AG04449 (cell line): ENCODE data around the gene GPX1.
A peak's percentile ranks its signal among the peaks of the same experiment; 100 is the strongest.

Experiments
- CTCF ChIA-PET: fragments of 350-600 bp; formaldehyde crosslinking; extraction: SDS; loops from one replicate; lab custom pipeline; 2021; ENCODE audit warnings: antibody characterized with exemption; lab: Yijun Ruan, JAX
- POLR2A ChIA-PET: fragments of 400-600, 350-600 bp; formaldehyde crosslinking; extraction: SDS; loops from one replicate; lab custom pipeline; 2020; ENCODE audit warnings: antibody characterized with exemption, inconsistent platforms; lab: Yijun Ruan, JAX
- DNase-seq: peaks from one replicate; pipeline ENCODE4 v3.0.0-alpha.2; 2010; ENCODE audit warnings: low read depth, low spot score
- H3K4me3 ChIP-seq: 2 replicates; pipeline ENCODE4 v1.5.1; 2011; ENCODE audit warnings: low read depth, mild to moderate bottlenecking, control low read depth, low read length
- CTCF ChIP-seq: IDR thresholded peaks from one replicate; pipeline ENCODE4 v1.5.1; 2011; ENCODE audit warnings: mild to moderate bottlenecking, moderate library complexity, low read length, control low read depth, inconsistent platforms; ENCODE audit not compliant: insufficient read depth; ENCODE audit errors: missing control alignments

The GPX1 gene

GRCh38 chr3:49385617-49386016 lies 27.5 kb upstream of the GPX1 start:
- ChIA-PET POLR2A (no interaction called here), CTCF (interaction anchor here (1.0 to 1.3 kb wide), 2 partner anchors 16 to 45 kb away, joined by 3 read pairs; no protein-coding TSS in a partner anchor)
- TF ChIP-seq CTCF = no peak
- no peak overlapping the region for H3K4me3 ChIP-seq
- no peak for DNase-seq

GRCh38 chr3:49383387-49383786 lies 25.2 kb upstream of the GPX1 start:
- ChIA-PET POLR2A (interaction anchor here (0.6 kb wide), 1 partner anchor 23 kb away, joined by 3 read pairs; no protein-coding TSS in a partner anchor), CTCF (interaction anchor here (1.5 kb wide), 1 partner anchor 11 kb away, joined by 3 read pairs; no protein-coding TSS in a partner anchor)
- no peak for DNase-seq
- no peak for TF ChIP-seq CTCF
- H3K4me3 ChIP-seq = no peak overlapping the region

GRCh38 chr3:49378249-49378895 lies 20.2 kb upstream of the GPX1 start:
- H3K4me3 ChIP-seq = no peak overlapping the region
- TF ChIP-seq CTCF = no peak
- CTCF ChIA-PET = interaction anchor here (1.2 to 1.6 kb wide), 2 partner anchors 16 to 58 kb away, joined by 3 to 4 read pairs; no protein-coding TSS in a partner anchor
- peak; percentile 53 for DNase-seq
- POLR2A ChIA-PET = interaction anchor here (0.7 to 2.2 kb wide), 5 partner anchors 20 to 71 kb away, joined by 4 to 7 read pairs (median 4); partner anchors contain the start of genes RHOA and TCTA

GRCh38 chr3:49377483-49377882 lies 19.3 kb upstream of the GPX1 start:
- no peak for DNase-seq
- ChIA-PET POLR2A (interaction anchor here (1.1 to 2.2 kb wide), 4 partner anchors 19 to 34 kb away, joined by 4 to 7 read pairs (median 4); partner anchors contain the start of genes RHOA and TCTA), CTCF (interaction anchor here (1.6 kb wide), 1 partner anchor 15 kb away, joined by 4 read pairs; no protein-coding TSS in a partner anchor)
- no peak overlapping the region for H3K4me3 ChIP-seq
- no peak for TF ChIP-seq CTCF

- H3K4me3 ChIP-seq = no peak overlapping the region
- DNase-seq = no peak
- no peak for TF ChIP-seq CTCF
- CTCF ChIA-PET = no interaction called here
- POLR2A ChIA-PET = interaction anchor here (1.3 kb wide), 1 partner anchor 40 kb away, joined by 3 read pairs; the partner anchor contains the start of gene RHOA
These were observed 13.8 kb upstream of the GPX1 start for GRCh38 chr3:49371946-49372345.

GRCh38 chr3:49370585-49371290 lies 12.6 kb upstream of the GPX1 start:
- TF ChIP-seq CTCF = no peak
- ChIA-PET POLR2A (interaction anchor here (0.5 to 1.3 kb wide), 2 partner anchors 38 to 41 kb away, joined by 3 read pairs; partner anchors contain the start of gene RHOA), CTCF (interaction anchor here (1.3 kb wide), 1 partner anchor 51 kb away, joined by 3 read pairs; no protein-coding TSS in a partner anchor)
- no peak overlapping the region for H3K4me3 ChIP-seq
- DNase-seq = no peak
